Measurements from ENCODE around the gene BCL2.

The BCL2 gene

GRCh38 chr18:63084219-63084618 lies 235.3 kb downstream of the BCL2 start:
- no peak for DNase-seq (ENCODE audit: low read depth)

- no peak for DNase-seq (ENCODE audit: low read depth)
Observed at GRCh38 chr18:63083555-63083954, 236.0 kb downstream of the BCL2 start.

GRCh38 chr18:63083020-63083531 lies 236.5 kb downstream of the BCL2 start:
- no peak for DNase-seq (ENCODE audit: low read depth)

- no peak for DNase-seq (ENCODE audit: low read depth)
Observed at GRCh38 chr18:63082366-63083019, 237.1 kb downstream of the BCL2 start.

DNA sequence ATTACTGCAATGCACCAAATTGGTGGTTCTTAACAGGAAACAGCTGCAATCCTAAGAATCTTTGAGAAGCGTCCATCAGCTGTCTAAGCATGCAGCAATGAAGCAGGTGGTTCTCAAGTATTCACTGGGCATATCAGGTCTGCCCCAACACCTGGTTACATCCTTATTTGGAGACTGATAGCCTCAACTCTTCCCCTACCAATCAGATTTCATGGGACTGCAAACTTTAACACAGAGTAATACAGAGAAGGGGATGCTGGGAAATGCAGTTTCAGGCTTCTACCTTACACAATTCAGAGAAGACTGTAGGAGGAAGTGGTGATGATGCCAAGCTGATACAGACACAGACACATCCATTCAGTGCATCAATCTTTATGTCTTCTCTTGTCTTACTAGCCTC lies 240.5 kb downstream of the BCL2 start:
- no peak for DNase-seq (ENCODE audit: low read depth)

- no peak for DNase-seq (ENCODE audit: low read depth)
Observed at GRCh38 chr18:63078471-63078870, 241.1 kb downstream of the BCL2 start.

- DNase-seq (ENCODE audit: low read depth): peak; percentile 33
Observed at GRCh38 chr18:63074981-63075404, 244.6 kb downstream of the BCL2 start.

DNA sequence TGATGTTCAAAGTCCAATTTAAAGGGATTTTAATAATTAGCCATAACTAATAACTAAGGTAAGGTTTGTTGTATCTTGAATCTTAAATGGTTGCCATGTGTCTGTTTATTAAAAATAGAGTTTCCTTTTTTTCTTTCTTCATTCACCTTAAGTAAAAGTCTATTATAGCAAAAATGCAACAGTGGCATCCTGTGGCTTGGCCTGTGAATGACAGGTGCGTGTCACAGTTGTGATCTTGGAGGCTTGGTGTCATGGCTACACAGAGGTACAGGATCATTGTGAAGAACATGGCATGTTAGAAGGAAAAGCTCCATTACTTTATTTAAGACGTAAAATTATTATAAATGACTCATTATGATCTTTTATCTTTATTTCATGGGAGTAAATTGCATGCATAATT lies 246.1 kb downstream of the BCL2 start:
- DNase-seq (ENCODE audit: low read depth): no peak

All from activated T-helper 1 cell treated with Interleukin-2 at 50 U/mL for 16 hours (primary cell).